ENCODE measurements around the gene CCDC88B. TPM values are rescaled to one million over a fixed set of nuclear protein-coding genes. Genes with fewer than 3 reads are reported as not detected.

The CCDC88B gene
- total and polyA plus RNA-seq, 9 of the 15 experiments (the other 6 are each of a cell fraction or from before 2014, with no cell fraction given) = 0.13 to 18.1 (median 7.9) TPM

GRCh38 chr11:64304316-64305072, 35.5 kb upstream of the CCDC88B start (continued):
- TF ChIP-seq CTCFL (IDR thresholded peaks at IDR 0.05; ENCODE audit: borderline replicate concordance, insufficient read depth, low read depth, low read length, poor library complexity, severe bottlenecking) (peak; percentile 90), CBFA2T2 (conservative IDR thresholded peaks at IDR 0.05) (no peak), ARID1B (IDR thresholded peaks at IDR 0.05) (peak; percentile 45; the same call in 1 of the 2 replicates), TEAD1 (CRISPR knock-in tag; IDR thresholded peaks at IDR 0.05) (peak; percentile 6 to 69; a peak in 1 of 4 replicates), E2F5 (CRISPR knock-in tag; IDR thresholded peaks at IDR 0.05) (no peak), SETDB1 (IDR thresholded peaks at IDR 0.05; ENCODE audit: low read length) (no peak), ZEB2 (IDR thresholded peaks at IDR 0.05) (no peak), FOXP1 (CRISPR knock-in tag; IDR thresholded peaks at IDR 0.05) (peak; percentile 81; the same call in 1 of the 2 replicates), SMAD1 (IDR thresholded peaks at IDR 0.05; ENCODE audit: low read depth, low read length, partially characterized antibody) (peak; percentile 6), POLR2A (conservative IDR thresholded peaks at IDR 0.05) (peak; percentile 77), SUPT5H (IDR thresholded peaks at IDR 0.05) (peak; percentile 67; the same call in 1 of the 2 replicates), ZNF77 (CRISPR knock-in tag; IDR thresholded peaks at IDR 0.05) (no peak), RNF219 (CRISPR knock-in tag; IDR thresholded peaks at IDR 0.05) (no peak), ZNF347 (CRISPR knock-in tag; IDR thresholded peaks at IDR 0.05; ENCODE audit: low read depth) (no peak), U2AF1 (optimal IDR thresholded peaks at IDR 0.05; ENCODE audit: low read depth, low read length) (no peak), DPF2 (IDR thresholded peaks at IDR 0.05) (peak; percentile 71; the same call in 1 of the 2 replicates), ZNF316 (IDR thresholded peaks at IDR 0.05) (no peak), HNRNPLL (IDR thresholded peaks at IDR 0.05; ENCODE audit: low read depth, low read length, poor library complexity, severe bottlenecking) (peak; percentile 50), RCOR1 (IDR thresholded peaks at IDR 0.05; ENCODE audit: borderline replicate concordance in 1 of 2, low read depth in 2 of 2, low read length in 2 of 2) (peak in 1 of 2 experiments; percentile 71; a peak in 2 of 4 replicates), ZNF444 (CRISPR knock-in tag; IDR thresholded peaks at IDR 0.05) (no peak), ID3 (CRISPR knock-in tag; IDR thresholded peaks at IDR 0.05) (no peak), ID3 (tag; IDR thresholded peaks at IDR 0.05) (peak; percentile 89)
